Measurements from ENCODE around the gene TTR. TPM values are rescaled to one million over a fixed set of nuclear protein-coding genes. Genes with fewer than 3 reads are reported as not detected.

Gene TTR
- total and polyA plus RNA-seq, 4 donors = 295 to 4,751 (median 926) TPM

DNA sequence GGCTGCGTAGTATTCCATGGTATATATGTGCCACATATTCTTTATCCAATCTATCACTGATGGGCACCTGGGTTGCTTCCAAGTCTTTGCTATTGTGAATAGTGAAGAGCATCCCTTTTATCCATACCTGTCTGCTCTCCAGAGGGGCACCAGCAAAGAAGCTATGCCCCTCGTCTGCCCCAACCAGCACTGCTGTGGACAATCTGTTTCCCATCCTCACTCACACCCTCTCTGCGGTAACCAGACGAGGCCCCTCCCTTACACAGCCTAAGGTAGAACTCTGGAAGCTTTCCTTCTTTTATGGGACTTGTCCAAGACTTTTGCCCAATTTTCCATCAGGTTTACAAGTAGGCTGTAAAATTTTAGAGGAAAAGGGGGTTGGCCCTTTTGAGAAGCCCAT, 24.9 kb downstream of the TTR start:
- Histone ChIP-seq H3K4me3 (ENCODE audit: low read depth in 1 of 3, low read length in 3 of 3) (no peak overlapping the region), H3K27ac (ENCODE audit: low read depth in 1 of 2, low read length in 2 of 2) (no peak overlapping the region), H3K4me1 (ENCODE audit: control insufficient read depth in 4 of 4, insufficient read depth in 4 of 4, low read length in 3 of 4) (no peaks in the 10 kb centered on the region), H3K27me3 (ENCODE audit: control insufficient read depth in 4 of 4, insufficient read depth in 4 of 4, low read length in 3 of 4) (no peaks in the 10 kb centered on the region), H3K9me3 (ENCODE audit: control insufficient read depth in 4 of 4, low read length in 3 of 4) (no peaks in the 10 kb centered on the region), H3K9ac (ENCODE audit: low read depth in 1 of 2, low read length in 2 of 2) (no peak overlapping the region), H3K36me3 (ENCODE audit: control insufficient read depth in 4 of 4, insufficient read depth in 3 of 4, low read depth in 1 of 4, low read length in 3 of 4) (no peaks in the 10 kb centered on the region)
- DNase-seq (ENCODE audit: low spot score) = no peak
- WGBS = 94% methylated on average over 4 of the region's 4 CpGs
- TF ChIP-seq, protein P1, sequence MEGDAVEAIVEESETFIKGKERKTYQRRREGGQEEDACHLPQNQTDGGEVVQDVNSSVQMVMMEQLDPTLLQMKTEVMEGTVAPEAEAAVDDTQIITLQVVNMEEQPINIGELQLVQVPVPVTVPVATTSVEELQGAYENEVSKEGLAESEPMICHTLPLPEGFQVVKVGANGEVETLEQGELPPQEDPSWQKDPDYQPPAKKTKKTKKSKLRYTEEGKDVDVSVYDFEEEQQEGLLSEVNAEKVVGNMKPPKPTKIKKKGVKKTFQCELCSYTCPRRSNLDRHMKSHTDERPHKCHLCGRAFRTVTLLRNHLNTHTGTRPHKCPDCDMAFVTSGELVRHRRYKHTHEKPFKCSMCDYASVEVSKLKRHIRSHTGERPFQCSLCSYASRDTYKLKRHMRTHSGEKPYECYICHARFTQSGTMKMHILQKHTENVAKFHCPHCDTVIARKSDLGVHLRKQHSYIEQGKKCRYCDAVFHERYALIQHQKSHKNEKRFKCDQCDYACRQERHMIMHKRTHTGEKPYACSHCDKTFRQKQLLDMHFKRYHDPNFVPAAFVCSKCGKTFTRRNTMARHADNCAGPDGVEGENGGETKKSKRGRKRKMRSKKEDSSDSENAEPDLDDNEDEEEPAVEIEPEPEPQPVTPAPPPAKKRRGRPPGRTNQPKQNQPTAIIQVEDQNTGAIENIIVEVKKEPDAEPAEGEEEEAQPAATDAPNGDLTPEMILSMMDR (IDR thresholded peaks at IDR 0.05; ENCODE audit: low read depth, low read length, missing input control) = no peak
- TF ChIP-seq NR2F2 (IDR thresholded peaks at IDR 0.05) = no peak
- TF ChIP-seq HNF4G (IDR thresholded peaks at IDR 0.05) = no peak
- no peak for TF ChIP-seq RAD21 (IDR thresholded peaks at IDR 0.05)
- TF ChIP-seq, protein P2, sequence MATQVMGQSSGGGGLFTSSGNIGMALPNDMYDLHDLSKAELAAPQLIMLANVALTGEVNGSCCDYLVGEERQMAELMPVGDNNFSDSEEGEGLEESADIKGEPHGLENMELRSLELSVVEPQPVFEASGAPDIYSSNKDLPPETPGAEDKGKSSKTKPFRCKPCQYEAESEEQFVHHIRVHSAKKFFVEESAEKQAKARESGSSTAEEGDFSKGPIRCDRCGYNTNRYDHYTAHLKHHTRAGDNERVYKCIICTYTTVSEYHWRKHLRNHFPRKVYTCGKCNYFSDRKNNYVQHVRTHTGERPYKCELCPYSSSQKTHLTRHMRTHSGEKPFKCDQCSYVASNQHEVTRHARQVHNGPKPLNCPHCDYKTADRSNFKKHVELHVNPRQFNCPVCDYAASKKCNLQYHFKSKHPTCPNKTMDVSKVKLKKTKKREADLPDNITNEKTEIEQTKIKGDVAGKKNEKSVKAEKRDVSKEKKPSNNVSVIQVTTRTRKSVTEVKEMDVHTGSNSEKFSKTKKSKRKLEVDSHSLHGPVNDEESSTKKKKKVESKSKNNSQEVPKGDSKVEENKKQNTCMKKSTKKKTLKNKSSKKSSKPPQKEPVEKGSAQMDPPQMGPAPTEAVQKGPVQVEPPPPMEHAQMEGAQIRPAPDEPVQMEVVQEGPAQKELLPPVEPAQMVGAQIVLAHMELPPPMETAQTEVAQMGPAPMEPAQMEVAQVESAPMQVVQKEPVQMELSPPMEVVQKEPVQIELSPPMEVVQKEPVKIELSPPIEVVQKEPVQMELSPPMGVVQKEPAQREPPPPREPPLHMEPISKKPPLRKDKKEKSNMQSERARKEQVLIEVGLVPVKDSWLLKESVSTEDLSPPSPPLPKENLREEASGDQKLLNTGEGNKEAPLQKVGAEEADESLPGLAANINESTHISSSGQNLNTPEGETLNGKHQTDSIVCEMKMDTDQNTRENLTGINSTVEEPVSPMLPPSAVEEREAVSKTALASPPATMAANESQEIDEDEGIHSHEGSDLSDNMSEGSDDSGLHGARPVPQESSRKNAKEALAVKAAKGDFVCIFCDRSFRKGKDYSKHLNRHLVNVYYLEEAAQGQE (IDR thresholded peaks at IDR 0.05) = no peak
- TF ChIP-seq, protein P3, sequence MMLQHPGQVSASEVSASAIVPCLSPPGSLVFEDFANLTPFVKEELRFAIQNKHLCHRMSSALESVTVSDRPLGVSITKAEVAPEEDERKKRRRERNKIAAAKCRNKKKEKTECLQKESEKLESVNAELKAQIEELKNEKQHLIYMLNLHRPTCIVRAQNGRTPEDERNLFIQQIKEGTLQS (IDR thresholded peaks at IDR 0.05) = no peak
- TF ChIP-seq FOXA2 (IDR thresholded peaks at IDR 0.05) = no peak
- TF ChIP-seq RXRA (IDR thresholded peaks at IDR 0.05) = no peak
- TF ChIP-seq YY1 (IDR thresholded peaks at IDR 0.05) = no peak
- no peak for TF ChIP-seq GABPA (IDR thresholded peaks at IDR 0.05 in 1 of 2, conservative IDR thresholded peaks at IDR 0.05 in 1 of 2)
- no peak for TF ChIP-seq JUND (IDR thresholded peaks at IDR 0.05)
- TF ChIP-seq, protein P4, sequence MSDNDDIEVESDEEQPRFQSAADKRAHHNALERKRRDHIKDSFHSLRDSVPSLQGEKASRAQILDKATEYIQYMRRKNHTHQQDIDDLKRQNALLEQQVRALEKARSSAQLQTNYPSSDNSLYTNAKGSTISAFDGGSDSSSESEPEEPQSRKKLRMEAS (IDR thresholded peaks at IDR 0.05) = no peak
- no peak for TF ChIP-seq FOXA1 (IDR thresholded peaks at IDR 0.05)
- no peak for TF ChIP-seq TAF1 (conservative IDR thresholded peaks at IDR 0.05)
- TF ChIP-seq, protein P5, sequence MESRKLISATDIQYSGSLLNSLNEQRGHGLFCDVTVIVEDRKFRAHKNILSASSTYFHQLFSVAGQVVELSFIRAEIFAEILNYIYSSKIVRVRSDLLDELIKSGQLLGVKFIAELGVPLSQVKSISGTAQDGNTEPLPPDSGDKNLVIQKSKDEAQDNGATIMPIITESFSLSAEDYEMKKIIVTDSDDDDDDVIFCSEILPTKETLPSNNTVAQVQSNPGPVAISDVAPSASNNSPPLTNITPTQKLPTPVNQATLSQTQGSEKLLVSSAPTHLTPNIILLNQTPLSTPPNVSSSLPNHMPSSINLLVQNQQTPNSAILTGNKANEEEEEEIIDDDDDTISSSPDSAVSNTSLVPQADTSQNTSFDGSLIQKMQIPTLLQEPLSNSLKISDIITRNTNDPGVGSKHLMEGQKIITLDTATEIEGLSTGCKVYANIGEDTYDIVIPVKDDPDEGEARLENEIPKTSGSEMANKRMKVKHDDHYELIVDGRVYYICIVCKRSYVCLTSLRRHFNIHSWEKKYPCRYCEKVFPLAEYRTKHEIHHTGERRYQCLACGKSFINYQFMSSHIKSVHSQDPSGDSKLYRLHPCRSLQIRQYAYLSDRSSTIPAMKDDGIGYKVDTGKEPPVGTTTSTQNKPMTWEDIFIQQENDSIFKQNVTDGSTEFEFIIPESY (IDR thresholded peaks at IDR 0.05) = no peak
- TF ChIP-seq HNF4A (conservative IDR thresholded peaks at IDR 0.05) = no peak
- TF ChIP-seq SP1 (IDR thresholded peaks at IDR 0.05) = no peak
- no peak for TF ChIP-seq EGR1 (IDR thresholded peaks at IDR 0.05; ENCODE audit: low read depth in 2 of 2)
